ENCODE measurements around the gene RAB3C.
"Not testable (repeated sequence)": the region's sequence is repeated elsewhere in the genome, so short reads cannot be mapped to it uniquely, and the experiment has no call there.

The RAB3C gene

DNA sequence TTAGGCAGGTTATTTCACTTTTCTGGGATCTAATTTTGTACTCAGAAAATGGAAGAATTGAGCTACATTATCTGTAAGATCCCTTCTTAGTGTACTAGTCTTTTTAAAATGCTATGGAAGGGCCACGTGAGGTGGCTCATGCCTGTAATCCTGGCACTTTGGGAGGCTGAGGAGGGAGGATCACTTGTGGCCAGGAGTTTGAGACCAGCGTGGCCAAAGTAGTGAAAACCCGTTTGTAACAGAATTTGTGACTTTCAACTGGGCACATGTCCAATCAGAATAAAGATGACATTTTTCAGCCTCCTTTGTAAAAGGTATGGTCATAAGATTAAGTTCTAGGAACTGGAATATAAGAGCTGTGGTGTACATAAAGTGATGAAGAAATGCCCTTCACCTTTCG, 3.1 kb upstream of the RAB3C start:
- no peak for DNase-seq (ENCODE audit: insufficient read length, low spot score)
- no peak for TF ChIP-seq POLR2A (IDR thresholded peaks at IDR 0.05; ENCODE audit: low read depth, low read length)
- FAIRE-seq = no peak

GRCh38 chr5:58582019-58582802, 664 bp upstream of the RAB3C start:
- TF ChIP-seq POLR2A (IDR thresholded peaks at IDR 0.05; ENCODE audit: low read depth, low read length) = no peak
- FAIRE-seq (no peak), DNase-seq (ENCODE audit: insufficient read length, low spot score) (no peak)

GRCh38 chr5:58595952-58596351, 13.1 kb downstream of the RAB3C start:
- FAIRE-seq (no peak), DNase-seq (ENCODE audit: insufficient read length, low spot score) (no peak)
- TF ChIP-seq POLR2A (IDR thresholded peaks at IDR 0.05; ENCODE audit: low read depth, low read length) = no peak

- FAIRE-seq (no peak), DNase-seq (ENCODE audit: insufficient read length, low spot score) (no peak)
- no peak for TF ChIP-seq POLR2A (IDR thresholded peaks at IDR 0.05; ENCODE audit: low read depth, low read length)
Measured at GRCh38 chr5:58598440-58598839, 15.6 kb downstream of the RAB3C start.

GRCh38 chr5:58599217-58599616, 16.3 kb downstream of the RAB3C start:
- DNase-seq (ENCODE audit: insufficient read length, low spot score) (no peak), FAIRE-seq (no peak)
- TF ChIP-seq POLR2A (IDR thresholded peaks at IDR 0.05; ENCODE audit: low read depth, low read length) = no peak

- FAIRE-seq = not testable (repeated sequence)
Measured at GRCh38 chr5:58600613-58601012, 17.7 kb downstream of the RAB3C start.

DNA sequence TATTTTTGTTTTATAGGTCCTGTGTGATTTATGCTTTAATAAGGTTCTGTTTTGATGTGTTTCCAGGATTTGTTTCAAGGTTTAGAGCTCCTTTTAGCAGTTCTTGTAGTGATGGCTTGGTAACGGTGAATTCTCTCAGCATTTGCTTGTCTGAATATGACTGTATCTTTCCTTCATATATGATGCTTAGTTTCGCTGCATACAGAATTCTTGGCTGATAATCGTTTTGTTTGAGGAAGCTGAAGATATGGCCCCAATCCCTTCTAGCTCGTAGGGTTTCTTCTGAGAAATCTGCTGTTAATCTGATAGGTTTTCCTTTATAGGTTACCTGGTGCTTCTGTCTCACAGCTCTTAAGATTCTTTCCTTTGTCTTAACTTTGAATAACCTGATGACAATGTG, 20.0 kb downstream of the RAB3C start:
- DNase-seq (ENCODE audit: insufficient read length, low spot score) = not testable (repeated sequence)

More at GRCh38 chr5:58600613-58601012, 17.7 kb downstream of the RAB3C start:
- not testable (repeated sequence) for DNase-seq (ENCODE audit: insufficient read length, low spot score)

DNA sequence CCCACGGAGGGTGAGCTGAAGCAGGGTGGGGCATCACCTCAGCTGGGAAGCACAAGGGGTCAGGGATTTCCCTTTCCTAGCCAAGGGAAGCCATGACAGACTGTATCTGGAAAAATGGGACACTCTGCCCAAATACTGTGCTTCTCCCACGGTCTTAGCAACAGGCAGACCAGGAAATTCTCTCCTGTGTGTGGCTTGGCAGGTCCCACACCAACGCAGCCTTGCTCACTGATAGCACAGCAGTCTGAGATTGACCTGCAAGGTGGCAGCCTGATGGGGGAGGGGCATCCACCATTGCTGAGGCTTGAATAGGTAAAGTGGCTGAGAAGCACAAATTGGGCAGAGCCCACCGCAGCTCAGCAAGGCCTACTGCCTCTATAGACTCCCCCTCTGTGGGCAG, 23.2 kb downstream of the RAB3C start:
- DNase-seq (ENCODE audit: insufficient read length, low spot score) (no peak), FAIRE-seq (no peak)
- no peak for TF ChIP-seq POLR2A (IDR thresholded peaks at IDR 0.05; ENCODE audit: low read depth, low read length)

More for the DNA sequence above, 20.0 kb downstream of the RAB3C start:
- FAIRE-seq = not testable (repeated sequence)

- TF ChIP-seq POLR2A (IDR thresholded peaks at IDR 0.05; ENCODE audit: low read depth, low read length) = no peak
- FAIRE-seq (no peak), DNase-seq (ENCODE audit: insufficient read length, low spot score) (no peak)
Measured at GRCh38 chr5:58615972-58616371, 33.1 kb downstream of the RAB3C start.

GRCh38 chr5:58617241-58617640, 34.4 kb downstream of the RAB3C start:
- DNase-seq (ENCODE audit: insufficient read length, low spot score) = no peak
- no peak for FAIRE-seq
- no peak for TF ChIP-seq POLR2A (IDR thresholded peaks at IDR 0.05; ENCODE audit: low read depth, low read length)

- FAIRE-seq (no peak), DNase-seq (ENCODE audit: insufficient read length, low spot score) (no peak)
- TF ChIP-seq POLR2A (IDR thresholded peaks at IDR 0.05; ENCODE audit: low read depth, low read length) = no peak
Measured at GRCh38 chr5:58620336-58620735, 37.5 kb downstream of the RAB3C start.

DNA sequence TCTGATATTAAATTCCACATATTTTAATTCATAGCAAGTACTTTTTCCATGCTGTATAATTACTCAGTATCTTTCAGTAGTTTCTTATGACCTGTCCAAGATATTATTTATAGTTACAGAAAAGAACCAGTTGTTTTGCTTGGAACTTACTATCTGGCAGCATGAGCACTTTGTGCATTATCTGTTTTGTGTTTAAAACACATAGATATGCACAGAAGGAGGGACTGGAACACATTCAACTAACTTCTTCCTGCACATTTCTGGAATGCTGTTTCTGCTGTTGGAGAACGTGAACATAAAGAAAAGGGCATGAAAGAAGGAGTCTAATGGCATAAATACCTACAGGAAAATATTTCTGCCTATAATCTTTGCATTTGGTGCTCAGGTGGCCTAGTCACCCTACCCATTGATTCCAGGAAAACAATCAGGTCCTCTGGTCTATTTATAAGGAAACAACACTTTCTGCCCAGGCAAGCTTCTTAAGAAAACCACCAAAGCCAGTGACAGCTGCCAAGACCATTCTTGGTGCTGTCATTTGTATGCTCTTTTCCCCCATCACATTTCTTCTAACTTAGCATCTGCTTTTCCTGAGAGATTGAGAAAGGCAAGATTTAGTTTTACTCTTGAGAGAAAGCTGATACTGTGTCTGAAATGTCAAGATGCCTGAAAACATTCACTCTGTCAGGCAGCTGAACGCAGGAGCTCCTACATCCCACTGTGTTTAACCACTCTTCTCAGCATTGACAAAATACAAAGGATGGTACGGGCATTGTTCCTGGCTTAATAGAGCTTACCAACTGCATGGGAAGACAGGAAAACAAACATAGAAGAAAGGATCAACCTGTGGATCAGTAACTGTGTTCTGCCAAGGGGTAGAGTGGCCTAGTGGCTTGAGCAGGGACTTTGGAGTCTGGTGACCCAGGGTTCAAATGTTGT, 40.3 kb downstream of the RAB3C start:
- DNase-seq (ENCODE audit: insufficient read length, low spot score) (no peak), FAIRE-seq (no peak)
- no peak for TF ChIP-seq POLR2A (IDR thresholded peaks at IDR 0.05; ENCODE audit: low read depth, low read length)

DNA sequence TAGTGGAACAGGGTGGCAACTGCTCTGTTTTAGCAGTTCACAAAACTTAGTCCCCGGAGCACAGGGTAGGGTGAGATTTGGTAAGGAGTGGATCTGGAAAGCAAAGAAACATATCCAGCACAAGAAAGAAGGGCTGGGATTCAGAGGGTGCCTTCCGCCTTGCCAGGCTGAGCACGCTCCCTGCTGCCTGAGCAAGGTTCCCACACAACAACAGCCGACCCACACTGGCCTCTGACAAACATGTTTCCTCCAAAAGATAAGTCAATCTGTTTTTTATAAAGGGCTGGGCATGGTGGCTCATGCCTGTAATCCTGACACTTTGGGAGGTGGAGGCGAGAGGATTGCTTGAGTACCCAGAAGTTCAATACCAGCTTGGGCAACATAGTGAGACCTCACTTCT, 45.8 kb downstream of the RAB3C start:
- TF ChIP-seq POLR2A (IDR thresholded peaks at IDR 0.05; ENCODE audit: low read depth, low read length) = no peak
- DNase-seq (ENCODE audit: insufficient read length, low spot score) (no peak), FAIRE-seq (no peak)

GRCh38 chr5:58629271-58630159, 46.6 kb downstream of the RAB3C start:
- no peak for TF ChIP-seq POLR2A (IDR thresholded peaks at IDR 0.05; ENCODE audit: low read depth, low read length)
- no peak for FAIRE-seq
- DNase-seq (ENCODE audit: insufficient read length, low spot score) = no peak

All from H54 (cell line).